Calu3 (cell line): ENCODE data around the gene PACRG. TPM values are rescaled to one million over a fixed set of nuclear protein-coding genes. Genes with fewer than 3 reads are reported as not detected.

Experiments used
- BruUV-seq: library from RNA; stranded (reverse); fragments of 400-500 nt; replicated peaks from 2 replicates; lab custom pipeline; 2021; lab: Mats Ljungman, UMichigan
- CTCF ChIA-PET: fragments of 300-600 bp; sonication (Branson Sonifier 250); formaldehyde crosslinking; loops from one replicate; lab custom pipeline; 2022; ENCODE audit warnings: antibody characterized with exemption; lab: Charles Lee
- DNase-seq: peaks from one replicate; pipeline ENCODE4 v3.0.0; 2022
- H3K27ac Mint-ChIP-seq: one replicate; pipeline ENCODE4 v1.8.0; 2022; ENCODE audit warnings: mixed read lengths; ENCODE audit not compliant: unreplicated experiment
- H3K27me3 Mint-ChIP-seq: one replicate; pipeline ENCODE4 v1.8.0; 2022; ENCODE audit warnings: mixed read lengths; ENCODE audit not compliant: unreplicated experiment
- H3K36me3 Mint-ChIP-seq: one replicate; pipeline ENCODE4 v1.8.0; 2022; ENCODE audit warnings: mild to moderate bottlenecking, moderate library complexity, mixed read lengths; ENCODE audit not compliant: insufficient read depth, unreplicated experiment
- H3K4me1 Mint-ChIP-seq: one replicate; pipeline ENCODE4 v1.8.0; 2022; ENCODE audit warnings: mild to moderate bottlenecking, low read depth, mixed read lengths; ENCODE audit not compliant: unreplicated experiment
- H3K4me3 Mint-ChIP-seq: one replicate; pipeline ENCODE4 v1.8.0; 2022; ENCODE audit warnings: mild to moderate bottlenecking, low read depth, moderate library complexity, mixed read lengths; ENCODE audit not compliant: unreplicated experiment
- H3K9me3 Mint-ChIP-seq: one replicate; pipeline ENCODE4 v1.8.0; 2022; ENCODE audit warnings: low read depth, mixed read lengths; ENCODE audit not compliant: unreplicated experiment
- intact Hi-C: fragments of 100-400 bp; cut with micrococcal nuclease; formaldehyde crosslinking; loops from one replicate; pipeline ENCODE4 v1.10.0; 2022; ENCODE audit not compliant: unreplicated experiment
- total RNA-seq: library from RNA; stranded (reverse); gene quantifications from 2 replicates; pipeline ENCODE4 v1.2.3, GENCODE V29; 2022
- TF ChIP-seq, protein P1 (sequence below): fragments of 200-600 bp; IDR thresholded peaks from one replicate; pipeline ENCODE4 v1.8.0; 2022; ENCODE audit warnings: antibody characterized with exemption; ENCODE audit not compliant: unreplicated experiment

The PACRG gene
- total RNA-seq, 1 experiment from 2014 or later, result 1.5 TPM

DNA sequence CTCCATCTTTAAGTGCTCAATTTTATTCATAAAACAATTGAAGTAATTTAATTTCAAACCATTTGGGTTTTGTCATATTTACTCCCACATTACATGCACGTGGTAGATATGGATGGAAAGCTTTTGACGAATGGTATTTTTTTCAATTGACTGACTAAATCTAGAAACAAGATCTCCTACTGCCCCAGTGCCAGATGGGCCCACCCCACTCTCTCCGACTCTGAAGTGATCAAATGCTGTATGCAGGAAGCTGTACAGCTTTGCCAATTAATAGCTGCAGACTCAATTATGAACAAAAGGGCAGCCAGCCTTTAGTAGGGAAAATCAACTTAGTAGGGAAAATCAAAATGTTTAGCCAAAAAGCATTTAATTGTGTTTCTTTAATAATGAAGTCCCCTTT, 46.2 kb downstream of the PACRG start:
- H3K27me3 Mint-ChIP-seq, result no peaks in the 10 kb centered on the region
- CTCF ChIA-PET, result no interaction called here
- BruUV-seq, result no TSS peak

DNA sequence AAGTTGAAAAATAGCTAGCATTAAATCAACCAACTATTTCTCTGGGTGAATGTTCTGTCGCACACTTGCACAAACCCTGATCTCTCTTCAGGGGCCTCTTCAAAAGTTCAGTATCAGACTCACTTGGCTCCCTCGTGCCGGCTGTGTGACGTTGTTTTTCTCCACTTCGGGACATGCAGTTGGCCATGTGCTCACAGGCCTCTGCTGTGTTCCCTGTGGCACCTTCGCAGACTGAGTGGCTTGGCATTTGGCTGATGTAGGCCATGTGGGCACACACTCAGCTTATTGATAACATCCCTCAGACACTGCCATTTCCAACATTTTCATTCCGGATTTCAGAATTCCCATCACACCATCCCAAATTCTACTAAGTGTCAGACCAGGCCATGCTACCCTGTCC, 49.3 kb downstream of the PACRG start:
- no peak for DNase-seq
- CTCF ChIA-PET, result no interaction called here
- no TSS peak for BruUV-seq
- intact Hi-C loops, result no loop called here
- Mint-ChIP-seq H3K4me1 (no peaks in the 10 kb centered on the region), H3K27me3 (no peaks in the 10 kb centered on the region), H3K9me3 (peaks cover 7% of the 10 kb centered on the region), H3K36me3 (no peaks in the 10 kb centered on the region), H3K27ac (no peak overlapping the region), H3K4me3 (no peak overlapping the region)
- TF ChIP-seq, protein P1, sequence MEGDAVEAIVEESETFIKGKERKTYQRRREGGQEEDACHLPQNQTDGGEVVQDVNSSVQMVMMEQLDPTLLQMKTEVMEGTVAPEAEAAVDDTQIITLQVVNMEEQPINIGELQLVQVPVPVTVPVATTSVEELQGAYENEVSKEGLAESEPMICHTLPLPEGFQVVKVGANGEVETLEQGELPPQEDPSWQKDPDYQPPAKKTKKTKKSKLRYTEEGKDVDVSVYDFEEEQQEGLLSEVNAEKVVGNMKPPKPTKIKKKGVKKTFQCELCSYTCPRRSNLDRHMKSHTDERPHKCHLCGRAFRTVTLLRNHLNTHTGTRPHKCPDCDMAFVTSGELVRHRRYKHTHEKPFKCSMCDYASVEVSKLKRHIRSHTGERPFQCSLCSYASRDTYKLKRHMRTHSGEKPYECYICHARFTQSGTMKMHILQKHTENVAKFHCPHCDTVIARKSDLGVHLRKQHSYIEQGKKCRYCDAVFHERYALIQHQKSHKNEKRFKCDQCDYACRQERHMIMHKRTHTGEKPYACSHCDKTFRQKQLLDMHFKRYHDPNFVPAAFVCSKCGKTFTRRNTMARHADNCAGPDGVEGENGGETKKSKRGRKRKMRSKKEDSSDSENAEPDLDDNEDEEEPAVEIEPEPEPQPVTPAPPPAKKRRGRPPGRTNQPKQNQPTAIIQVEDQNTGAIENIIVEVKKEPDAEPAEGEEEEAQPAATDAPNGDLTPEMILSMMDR, result no peak

More for the DNA sequence above, 46.2 kb downstream of the PACRG start:
- Mint-ChIP-seq H3K4me1 (no peaks in the 10 kb centered on the region), H3K9me3 (no peaks in the 10 kb centered on the region), H3K4me3 (no peak overlapping the region), H3K27ac (no peak overlapping the region), H3K36me3 (no peaks in the 10 kb centered on the region)
- TF ChIP-seq, protein P1, result no peak
- DNase-seq, result no peak
- intact Hi-C loops, result loop anchor here (2.0 kb wide), 1 partner anchor 35 kb away; no protein-coding TSS in a partner anchor

DNA sequence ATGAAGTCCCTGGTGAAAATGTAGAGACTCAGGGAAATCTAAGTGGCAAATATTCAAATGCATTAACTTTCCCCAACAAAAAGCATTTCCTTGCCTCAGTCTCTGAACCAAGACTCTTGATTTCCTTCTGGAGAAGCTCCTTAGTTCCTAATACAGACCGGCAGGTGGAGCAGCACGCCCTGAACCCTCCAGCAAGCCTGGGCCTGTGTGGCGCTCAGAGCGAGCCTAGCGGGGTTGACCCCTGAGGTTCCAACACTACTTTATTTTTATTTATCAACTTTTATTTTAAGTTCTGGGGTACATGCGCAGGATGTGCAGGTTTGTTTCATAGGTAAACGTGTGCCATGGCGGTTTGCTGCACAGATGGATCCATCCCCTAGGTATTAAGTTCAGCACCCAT, 50.8 kb downstream of the PACRG start:
- BruUV-seq, result no TSS peak
- intact Hi-C loops, result no loop called here
- H3K4me3 Mint-ChIP-seq, result no peak overlapping the region
- peaks cover 7% of the 10 kb centered on the region for H3K9me3 Mint-ChIP-seq
- H3K4me1 Mint-ChIP-seq, result no peaks in the 10 kb centered on the region
- no peaks in the 10 kb centered on the region for H3K27me3 Mint-ChIP-seq
- no peak overlapping the region for H3K27ac Mint-ChIP-seq
- no peaks in the 10 kb centered on the region for H3K36me3 Mint-ChIP-seq
- TF ChIP-seq, protein P1, result no peak
- CTCF ChIA-PET, result no interaction called here
- DNase-seq, result no peak

DNA sequence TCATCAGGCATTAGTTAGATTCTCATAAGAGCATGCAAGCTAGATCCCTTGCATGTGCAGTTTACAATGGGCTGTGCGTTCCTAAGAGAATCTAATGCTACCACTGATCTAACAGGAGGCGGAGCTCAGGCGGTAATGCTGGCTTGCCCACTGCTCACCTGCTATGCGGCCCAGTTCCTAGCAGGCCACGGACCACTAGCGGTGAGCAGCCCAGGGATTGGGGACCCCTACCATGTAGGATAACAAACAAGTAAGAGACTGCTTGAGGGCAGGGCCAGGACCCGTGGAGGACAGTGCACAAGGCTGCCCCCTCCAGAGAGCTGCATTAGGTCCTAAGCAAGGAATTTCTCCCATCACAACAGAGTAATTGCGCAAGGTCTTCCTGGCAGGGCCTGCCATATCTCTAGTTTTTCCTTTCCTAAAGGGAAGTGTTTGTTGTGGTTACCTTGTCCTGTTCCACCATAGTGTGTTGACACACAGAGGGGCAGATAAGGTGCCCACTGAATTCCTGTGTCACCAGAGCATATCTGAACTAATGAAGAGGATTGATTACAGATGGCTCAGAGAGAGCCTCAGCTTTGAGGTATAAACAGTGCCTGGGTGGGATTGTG, 58.0 kb downstream of the PACRG start:
- intact Hi-C loops, result no loop called here
- Mint-ChIP-seq H3K4me3 (no peak overlapping the region), H3K9me3 (peaks cover 4% of the 10 kb centered on the region), H3K27ac (no peak overlapping the region), H3K4me1 (no peaks in the 10 kb centered on the region), H3K27me3 (no peaks in the 10 kb centered on the region), H3K36me3 (no peaks in the 10 kb centered on the region)
- BruUV-seq, result no TSS peak
- TF ChIP-seq, protein P1, result no peak
- CTCF ChIA-PET, result no interaction called here
- DNase-seq, result no peak
